Gastrocnemius medialis (tissue), 4 donors: Measurements from ENCODE around the gene ACOT4.

Experiments
- POLR2A ChIP-seq, 2 donors: fragments of 450-650 bp; IDR thresholded peaks; one replicate each; pipeline ENCODE4 v1.6.1; 2017; ENCODE audit warnings: antibody characterized with exemption in 2 of 2, mild to moderate bottlenecking in 2 of 2, moderate library complexity in 2 of 2
- TF ChIP-seq, protein P1 (sequence below), 5 experiments: fragments of 450-650 bp in 3 of 5; fragments of 200-600 bp in 2 of 5; sonication (generic) in 2 of 5; IDR thresholded peaks in 4 of 5; conservative IDR thresholded peaks in 1 of 5; 1 replicate in 4 of 5; 2 replicates in 1 of 5; pipeline ENCODE4 v1.5.1; 2016 to 2019; ENCODE audit warnings: antibody characterized with exemption in 5 of 5, mild to moderate bottlenecking in 3 of 5, moderate library complexity in 3 of 5

DNA sequence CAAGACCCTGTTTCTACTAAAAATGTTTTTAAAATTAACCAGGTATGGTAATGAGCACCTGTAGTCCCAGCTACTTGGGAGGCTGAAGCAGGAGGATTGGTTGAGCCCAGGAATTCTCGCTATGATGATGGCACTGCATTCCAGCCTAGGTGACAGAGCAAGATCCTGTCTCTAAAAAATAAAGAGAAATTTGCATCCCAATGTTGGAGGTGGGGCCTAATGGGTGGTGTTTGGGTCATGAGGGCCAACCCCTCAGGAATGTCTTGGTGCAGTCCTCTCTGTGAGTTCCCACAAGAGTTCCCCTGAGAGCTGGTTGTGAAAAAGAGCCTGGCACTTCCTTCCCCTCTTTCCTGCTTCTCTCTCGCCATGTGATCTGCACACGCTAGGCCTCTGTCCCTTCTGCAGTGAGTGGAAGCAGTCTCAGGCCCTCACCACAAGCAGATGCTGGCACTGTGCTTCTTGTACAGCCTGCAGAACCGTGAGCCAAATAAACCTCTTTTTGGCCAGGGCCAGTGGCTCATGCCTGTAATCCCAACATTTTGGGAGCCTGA, 31.9 kb downstream of the ACOT4 start:
- TF ChIP-seq, protein P1, sequence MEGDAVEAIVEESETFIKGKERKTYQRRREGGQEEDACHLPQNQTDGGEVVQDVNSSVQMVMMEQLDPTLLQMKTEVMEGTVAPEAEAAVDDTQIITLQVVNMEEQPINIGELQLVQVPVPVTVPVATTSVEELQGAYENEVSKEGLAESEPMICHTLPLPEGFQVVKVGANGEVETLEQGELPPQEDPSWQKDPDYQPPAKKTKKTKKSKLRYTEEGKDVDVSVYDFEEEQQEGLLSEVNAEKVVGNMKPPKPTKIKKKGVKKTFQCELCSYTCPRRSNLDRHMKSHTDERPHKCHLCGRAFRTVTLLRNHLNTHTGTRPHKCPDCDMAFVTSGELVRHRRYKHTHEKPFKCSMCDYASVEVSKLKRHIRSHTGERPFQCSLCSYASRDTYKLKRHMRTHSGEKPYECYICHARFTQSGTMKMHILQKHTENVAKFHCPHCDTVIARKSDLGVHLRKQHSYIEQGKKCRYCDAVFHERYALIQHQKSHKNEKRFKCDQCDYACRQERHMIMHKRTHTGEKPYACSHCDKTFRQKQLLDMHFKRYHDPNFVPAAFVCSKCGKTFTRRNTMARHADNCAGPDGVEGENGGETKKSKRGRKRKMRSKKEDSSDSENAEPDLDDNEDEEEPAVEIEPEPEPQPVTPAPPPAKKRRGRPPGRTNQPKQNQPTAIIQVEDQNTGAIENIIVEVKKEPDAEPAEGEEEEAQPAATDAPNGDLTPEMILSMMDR (IDR thresholded peaks at IDR 0.05 in 4 of 5, conservative IDR thresholded peaks at IDR 0.05 in 1 of 5): no peak
- TF ChIP-seq POLR2A (IDR thresholded peaks at IDR 0.05): no peak
